GM23338 (cell line): ENCODE results near the gene RNF151. TPM values are rescaled to one million over a fixed set of nuclear protein-coding genes. Genes with fewer than 3 reads are reported as not detected.

Source experiments
- ETS1 ChIP-seq: IDR thresholded peaks from 2 replicates; pipeline ENCODE4 v1.6.1; 2016; ENCODE audit warnings: antibody characterized with exemption
- JUNB ChIP-seq: IDR thresholded peaks from one replicate; pipeline ENCODE4 v1.6.1; 2016; ENCODE audit warnings: antibody characterized with exemption; ENCODE audit not compliant: unreplicated experiment
- REST ChIP-seq: IDR thresholded peaks from one replicate; pipeline ENCODE4 v1.6.1; 2018; ENCODE audit warnings: antibody characterized with exemption; ENCODE audit not compliant: unreplicated experiment
- STAT1 ChIP-seq: IDR thresholded peaks from one replicate; pipeline ENCODE4 v1.6.1; 2016; ENCODE audit warnings: antibody characterized with exemption; ENCODE audit not compliant: unreplicated experiment
- ZNF114 ChIP-seq: fragments of 250-450 bp; sonication (Bioruptor Pico); IDR thresholded peaks from 2 replicates; pipeline ENCODE4 v1.5.0; 2020; ENCODE audit warnings: mild to moderate bottlenecking, moderate library complexity
- ZNF331 ChIP-seq: fragments of 250-450 bp; sonication (Bioruptor Pico); IDR thresholded peaks from 2 replicates; pipeline ENCODE4 v1.5.0; 2020; ENCODE audit warnings: low read depth, mild to moderate bottlenecking, moderate library complexity
- ZNF462 ChIP-seq: fragments of 250-450 bp; sonication (Bioruptor Pico); IDR thresholded peaks from 2 replicates; pipeline ENCODE4 v1.5.0; 2020; ENCODE audit warnings: mild to moderate bottlenecking, moderate library complexity
- polyA plus RNA-seq: library from polyadenylated mRNA; unstranded; fragments of >200 nt; fragmentation: Nextera tagmentation; extraction: Ambion mirVana; gene quantifications from 2 replicates; pipeline ENCODE4 v1.2.1, GENCODE V29; 2016
- total RNA-seq: library from RNA; depleted of rRNA; stranded (reverse); fragments of >200 nt; shearing (Covaris generic); gene quantifications from 2 replicates; pipeline ENCODE4 v1.2.3, GENCODE V29; 2014

The RNF151 gene
- total and polyA plus RNA-seq, 2 experiments from 2014 or later, result not detected

- TF ChIP-seq ZNF462 (CRISPR knock-in tag) (no peak), ZNF331 (CRISPR knock-in tag) (no peak), ETS1 (no peak), REST (no peak), STAT1 (no peak), ZNF114 (CRISPR knock-in tag) (no peak), JUNB (no peak)
These were observed 7.0 kb downstream of the RNF151 start (continued) for GRCh38 chr16:1973461-1974156.
